HPDE6-E6E7 (cell line): ENCODE measurements around the gene PLEKHA5.
A peak's percentile ranks its signal among the peaks of the same experiment; 100 is the strongest.
"Not testable (repeated sequence)": the region's sequence is repeated elsewhere in the genome, so short reads cannot be mapped to it uniquely, and the experiment has no call there.

Experiments
- DNase-seq: peaks from one replicate; pipeline ENCODE4 v3.0.0; 2011; ENCODE audit warnings: missing footprints; ENCODE audit errors: extremely low spot score

The PLEKHA5 gene

DNA sequence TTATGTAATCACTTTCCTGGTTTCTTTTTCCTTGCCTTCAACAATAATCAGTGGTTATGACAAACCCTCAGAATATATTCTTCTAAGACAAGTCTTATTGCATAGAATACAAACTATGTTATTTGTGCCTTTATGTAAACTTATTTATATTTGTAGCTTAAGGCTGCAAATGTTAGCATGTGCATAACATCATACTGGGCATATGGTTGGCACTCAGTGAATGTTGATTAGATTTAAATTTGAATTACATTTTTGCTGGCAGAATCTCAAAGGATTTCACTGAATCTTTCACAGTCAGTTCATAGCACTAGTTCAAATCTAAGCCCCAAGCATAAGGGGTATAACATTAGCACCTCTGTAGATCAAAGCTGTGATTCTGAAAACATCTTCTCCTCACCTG, 196.6 kb downstream of the PLEKHA5 start:
- DNase-seq: no peak

GRCh38 chr12:19332196-19332595, 202.7 kb downstream of the PLEKHA5 start:
- no peak for DNase-seq

- no peak for DNase-seq
Measured at GRCh38 chr12:19338405-19338804, 208.9 kb downstream of the PLEKHA5 start.

GRCh38 chr12:19350850-19351249, 221.3 kb downstream of the PLEKHA5 start:
- not testable (repeated sequence) for DNase-seq

DNA sequence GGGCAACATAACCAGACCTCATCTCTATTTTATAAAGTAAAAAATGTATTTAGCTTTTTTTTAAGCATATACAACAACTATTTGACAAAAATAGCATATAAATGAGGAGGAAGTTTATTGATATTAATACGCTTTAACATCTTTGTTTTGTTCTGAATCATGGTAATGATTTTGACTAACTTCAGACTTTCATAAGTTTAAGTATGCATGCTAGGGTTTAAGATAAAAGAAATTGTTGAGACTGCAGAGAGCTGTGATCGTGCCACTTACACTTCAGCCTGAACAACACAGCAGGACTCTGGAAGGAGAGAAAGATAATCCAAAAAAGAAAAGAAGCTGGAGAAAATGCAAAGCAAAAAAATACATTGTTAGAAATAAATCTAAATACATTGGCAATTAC, 221.8 kb downstream of the PLEKHA5 start:
- DNase-seq: no peak

DNA sequence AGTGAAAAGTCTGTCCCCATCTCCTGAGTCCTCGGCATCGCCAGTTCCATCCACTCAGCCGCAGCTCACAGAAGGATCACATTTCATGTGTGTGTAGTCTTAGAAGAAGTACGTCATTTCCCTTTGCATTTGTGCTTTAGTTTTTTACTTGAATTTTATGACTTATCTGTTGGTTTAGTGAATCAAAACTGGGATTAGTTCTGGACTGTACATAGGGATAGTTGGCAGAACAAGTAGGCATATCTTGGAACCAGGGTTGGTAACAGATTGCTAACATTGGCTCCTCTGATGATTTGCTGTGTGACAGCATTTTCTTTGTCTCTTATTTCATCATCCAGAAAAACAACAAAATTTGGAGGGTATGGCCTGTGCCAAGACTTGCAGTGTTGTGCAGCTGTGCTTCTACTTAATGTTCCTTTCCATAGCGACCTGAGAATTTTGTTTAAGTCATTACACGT, 240.2 kb downstream of the PLEKHA5 start:
- no peak for DNase-seq

DNA sequence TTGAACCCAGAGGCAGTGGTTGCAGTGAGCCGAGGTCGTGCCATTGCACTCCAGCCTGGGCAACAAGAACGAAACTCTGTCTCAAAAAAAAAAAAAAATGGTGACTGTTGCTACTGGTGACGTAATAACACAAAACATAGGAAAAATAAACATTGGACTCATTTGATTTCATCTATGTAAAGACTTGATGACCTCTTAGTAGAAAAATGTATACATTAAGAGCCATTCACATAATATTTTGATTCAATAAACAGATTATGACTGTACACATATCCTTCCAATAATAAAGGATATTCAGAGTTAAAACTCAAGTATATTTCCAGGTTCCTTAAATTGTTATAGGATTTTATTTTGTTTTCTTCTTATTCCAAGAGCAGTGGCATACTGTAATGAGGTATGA, 244.1 kb downstream of the PLEKHA5 start:
- no peak for DNase-seq

DNA sequence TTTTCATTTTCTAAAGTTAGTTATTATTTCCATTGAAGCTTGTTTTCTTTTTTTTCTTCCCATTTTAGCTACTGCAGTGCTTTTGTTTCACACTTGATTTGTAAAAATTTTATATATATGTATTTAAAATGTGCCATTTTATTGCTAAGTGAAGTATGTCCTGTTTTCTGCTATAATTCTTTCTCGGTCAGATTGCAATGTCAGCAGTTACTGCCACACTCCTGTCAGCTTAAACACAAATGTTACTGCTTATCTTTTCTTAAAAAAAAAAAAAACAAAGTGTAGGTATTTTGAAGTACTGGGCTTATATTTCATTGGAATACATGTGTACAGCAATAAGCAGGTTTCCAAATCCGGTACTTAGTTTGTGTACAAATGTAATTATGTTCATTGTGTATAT, 246.4 kb downstream of the PLEKHA5 start:
- no peak for DNase-seq

- DNase-seq: no peak
Measured at GRCh38 chr12:19376691-19377090, 247.2 kb downstream of the PLEKHA5 start.

DNA sequence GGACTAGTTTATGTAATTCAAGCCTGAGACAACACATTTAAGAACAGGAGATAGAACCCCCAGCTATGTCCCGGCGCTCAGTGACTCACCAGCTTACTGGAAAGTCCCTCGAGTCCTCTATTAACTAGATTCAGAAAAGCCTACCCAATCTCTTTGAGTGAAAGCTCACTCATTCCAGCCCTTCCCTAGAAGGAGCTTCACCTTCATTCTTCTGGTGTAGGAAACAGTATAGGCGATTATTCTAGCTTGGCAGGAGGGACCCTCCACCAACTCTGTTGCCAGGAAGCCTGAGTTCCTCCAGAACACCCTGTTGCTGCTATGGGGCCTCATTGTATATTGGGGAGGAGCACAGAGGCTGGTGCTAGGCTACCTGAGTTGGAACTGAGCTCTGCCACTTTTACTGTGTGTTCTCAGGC, 252.6 kb downstream of the PLEKHA5 start:
- DNase-seq: peak; percentile 74

DNA sequence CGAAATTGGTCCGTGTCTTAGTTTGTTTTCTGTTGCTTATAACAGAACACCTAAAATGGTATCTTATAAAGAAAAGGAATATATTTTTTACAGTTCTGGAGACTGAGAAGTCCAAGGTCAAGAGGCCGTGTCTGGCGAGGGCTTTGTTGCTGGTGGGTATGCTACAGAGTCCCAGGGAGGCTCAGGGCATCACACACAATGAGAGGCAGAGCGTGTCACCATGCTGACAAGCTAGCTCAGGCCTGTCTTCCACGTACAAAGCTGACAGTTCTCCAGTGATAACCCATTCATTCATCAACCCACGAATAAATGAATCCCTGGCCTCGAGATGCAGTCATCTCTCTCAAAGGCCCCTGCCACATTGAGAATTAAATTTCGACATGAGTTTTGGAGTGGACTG, 253.0 kb downstream of the PLEKHA5 start:
- no peak for DNase-seq

DNA sequence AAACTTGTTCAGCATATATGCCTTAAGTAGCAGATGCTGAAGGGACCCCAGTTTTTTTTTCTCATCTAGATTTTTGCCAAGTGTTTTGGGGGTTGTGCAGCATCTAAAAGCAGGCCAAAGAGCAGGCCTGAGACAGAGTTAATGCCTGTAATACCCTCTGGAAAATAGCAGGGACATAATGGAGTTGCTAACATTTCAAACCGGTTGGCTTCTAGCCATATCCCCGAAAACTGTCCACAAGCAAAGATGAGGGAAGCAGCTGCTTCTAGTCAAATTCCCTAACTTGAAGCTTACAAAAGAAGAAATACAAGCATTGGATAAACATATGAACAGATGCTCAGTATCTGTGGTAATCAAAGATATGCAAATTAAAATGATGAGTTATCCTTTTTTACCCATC, 257.6 kb downstream of the PLEKHA5 start:
- DNase-seq: no peak

- no peak for DNase-seq
Measured at GRCh38 chr12:19388131-19388549, 258.6 kb downstream of the PLEKHA5 start.

DNA sequence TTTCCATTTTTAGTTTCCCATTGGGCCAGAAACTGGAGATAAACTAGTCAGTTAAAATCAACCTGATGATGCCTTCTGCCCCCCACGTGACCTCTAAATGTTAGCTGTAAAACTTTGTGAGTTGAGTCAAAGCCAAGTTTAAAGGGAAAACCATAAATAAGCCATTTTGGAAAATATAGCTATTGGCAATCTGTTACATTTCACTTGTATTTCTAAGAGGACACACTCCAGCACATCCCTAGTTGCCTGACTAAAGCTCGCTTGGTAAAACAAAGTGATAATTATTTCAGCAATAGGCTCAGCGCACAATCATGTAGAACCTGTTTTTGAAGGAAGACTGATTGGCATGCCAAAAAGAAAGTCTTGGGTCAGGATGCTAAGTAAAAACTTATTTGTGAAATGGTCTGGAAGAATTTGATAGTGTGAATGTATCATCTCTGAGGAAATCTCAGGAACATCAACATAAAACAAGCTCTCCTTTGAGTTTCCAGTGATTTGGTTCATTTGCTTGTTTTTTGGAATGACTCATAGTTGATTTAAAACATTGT, 260.6 kb downstream of the PLEKHA5 start:
- no peak for DNase-seq

DNA sequence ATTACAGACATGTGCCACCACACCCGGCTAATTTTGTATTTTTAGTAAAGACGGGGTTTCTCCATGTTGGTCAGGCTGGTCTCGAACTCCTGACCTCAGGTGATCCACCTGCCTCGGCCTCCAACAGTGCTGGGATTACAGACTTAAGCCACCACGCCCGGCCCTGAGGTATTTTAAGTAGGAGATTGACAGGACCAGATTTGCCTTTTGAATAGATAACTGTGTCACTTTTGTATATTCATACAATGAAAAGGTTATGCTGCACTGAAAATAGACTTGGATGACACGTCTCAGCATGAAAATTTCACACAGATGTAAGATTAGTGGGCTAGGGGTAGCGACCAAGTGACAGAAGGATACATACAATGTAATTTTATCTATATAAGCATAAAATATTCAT, 263.1 kb downstream of the PLEKHA5 start:
- DNase-seq: not testable (repeated sequence)

GRCh38 chr12:19394385-19394784, 264.9 kb downstream of the PLEKHA5 start:
- no peak for DNase-seq

DNA sequence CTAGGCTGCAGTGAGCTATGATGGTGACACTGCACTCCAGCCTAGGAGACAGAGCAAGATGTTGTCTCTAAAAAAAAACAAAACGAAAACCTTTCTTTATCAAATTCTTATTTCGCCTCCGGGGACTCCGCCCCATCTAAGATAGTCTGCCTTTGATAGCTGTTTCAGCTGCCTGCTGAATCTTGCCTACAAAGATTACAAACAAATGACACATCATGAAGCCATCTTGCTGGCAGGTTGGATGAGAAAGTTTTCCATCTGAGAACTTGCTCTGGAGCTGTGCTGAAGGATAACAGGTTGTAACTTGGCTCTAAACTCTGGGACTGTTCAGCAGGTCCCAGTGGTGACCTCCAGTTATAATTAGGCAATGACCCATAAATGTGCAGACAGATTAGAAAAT, 268.0 kb downstream of the PLEKHA5 start:
- DNase-seq: peak; percentile 78

- DNase-seq: no peak
Measured at GRCh38 chr12:19398376-19399363, 269.1 kb downstream of the PLEKHA5 start.

- DNase-seq: not testable (repeated sequence)
Measured at GRCh38 chr12:19400649-19401285, 271.2 kb downstream of the PLEKHA5 start.

DNA sequence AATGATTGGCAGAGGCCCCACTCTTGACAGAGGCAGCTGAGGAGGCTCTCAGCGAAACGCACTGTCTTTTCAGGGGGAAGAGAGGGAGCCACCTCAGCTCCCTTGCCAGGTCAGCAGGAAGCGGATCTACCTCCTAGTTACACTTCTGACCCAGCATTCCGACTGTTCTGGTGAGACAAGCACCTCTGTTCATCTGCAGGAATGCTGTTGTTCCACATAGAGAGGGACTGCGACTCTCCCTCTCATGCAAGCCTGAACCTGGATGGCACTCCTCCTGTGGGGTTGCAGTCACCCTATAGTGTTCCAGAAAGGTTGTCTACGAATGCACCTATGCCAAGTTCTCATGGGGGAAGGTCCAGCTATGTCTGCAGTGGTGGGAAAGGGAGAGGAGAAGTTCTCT, 272.7 kb downstream of the PLEKHA5 start:
- DNase-seq: peak; percentile 15

DNA sequence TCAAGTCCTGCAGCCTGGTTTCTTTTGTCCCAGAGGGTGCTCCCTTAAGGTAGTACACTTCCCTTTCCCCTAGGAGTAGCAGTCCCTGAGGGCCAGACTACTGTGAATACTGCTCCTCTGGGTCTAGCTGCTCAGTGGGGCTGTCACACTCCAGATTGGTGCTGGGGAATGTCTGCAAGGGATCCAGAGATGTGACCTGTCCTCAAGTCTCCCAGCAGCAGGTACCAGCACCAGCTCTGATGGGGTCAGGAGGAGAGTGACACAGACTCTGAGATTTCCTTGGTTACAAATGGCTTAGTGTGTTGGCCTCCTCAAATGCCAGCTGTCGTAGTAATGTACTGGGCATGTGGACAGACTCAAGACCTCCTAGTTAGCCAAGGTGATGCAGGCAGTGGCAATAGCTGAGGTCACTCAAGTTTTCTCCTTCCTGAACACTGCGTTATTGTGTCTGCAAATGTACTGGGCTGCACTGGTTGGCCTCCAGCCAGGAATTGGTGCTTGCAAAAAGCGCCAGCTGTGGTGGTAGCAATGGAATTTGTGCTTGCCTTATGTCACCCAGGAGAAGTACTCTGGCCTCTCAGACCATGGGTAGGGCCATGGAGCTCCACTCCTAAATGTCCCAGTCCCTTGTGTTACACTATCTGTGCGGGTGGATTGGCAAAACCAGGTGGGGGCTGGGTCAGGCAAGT, 273.4 kb downstream of the PLEKHA5 start:
- DNase-seq: no peak
